Esophagus (tissue), 2 donors: Measurements from ENCODE around the gene FOXJ1. TPM values are rescaled to one million over a fixed set of nuclear protein-coding genes. Genes with fewer than 3 reads are reported as not detected.

ENCODE experiments used
- H3K27ac ChIP-seq, 2 donors: one replicate each; pipeline ENCODE4 v1.5.1; 2013; ENCODE audit warnings: low read depth in 2 of 2, mild to moderate bottlenecking in 2 of 2, inconsistent platforms in 1 of 2, low read length in 1 of 2, moderate library complexity in 1 of 2
- H3K27me3 ChIP-seq, 2 donors: one replicate each; pipeline ENCODE4 v1.6.1; 2013; ENCODE audit warnings: low read length in 2 of 2, control low read depth in 1 of 2, mild to moderate bottlenecking in 1 of 2; ENCODE audit not compliant: insufficient read depth in 2 of 2, control insufficient read depth in 1 of 2
- H3K36me3 ChIP-seq, 2 donors: one replicate each; pipeline ENCODE4 v1.6.1; 2013; ENCODE audit warnings: low read length in 1 of 2; ENCODE audit not compliant: control insufficient read depth in 2 of 2, insufficient read depth in 2 of 2
- H3K4me1 ChIP-seq, 2 donors: one replicate each; pipeline ENCODE4 v1.6.1; 2013; ENCODE audit warnings: low read length in 1 of 2; ENCODE audit not compliant: control insufficient read depth in 2 of 2, insufficient read depth in 2 of 2
- H3K4me3 ChIP-seq, 2 donors: one replicate each; pipeline ENCODE4 v1.5.1; 2013; ENCODE audit warnings: low read length in 2 of 2, mild to moderate bottlenecking in 2 of 2, low read depth in 1 of 2, moderate library complexity in 1 of 2
- H3K9me3 ChIP-seq, 2 donors: one replicate each; pipeline ENCODE4 v1.6.1; 2013; ENCODE audit warnings: mild to moderate bottlenecking in 2 of 2, low read depth in 1 of 2, low read length in 1 of 2, moderate library complexity in 1 of 2; ENCODE audit not compliant: control insufficient read depth in 2 of 2, insufficient read depth in 1 of 2
- WGBS, 2 donors: extraction: QIAGEN DNeasy Blood & Tissue Kit; methylation state at CpG; one replicate each; pipeline ENCODE4 v1.1.7; 2013; 5-methylcytosine and 5-hydroxymethylcytosine counted together
- polyA plus RNA-seq, 2 donors: library from polyadenylated mRNA; stranded (reverse); fragments of 200-250 nt; gene quantifications; one replicate each; pipeline ENCODE4 v1.2.3, GENCODE V29; 2013
- donor health status: healthy with polysubstance abuse.
- donor health status: Bipolar disorder and iron deficiency.

FOXJ1 gene
- polyA plus RNA-seq, 2 donors, result 0.33 to 0.56 TPM

DNA sequence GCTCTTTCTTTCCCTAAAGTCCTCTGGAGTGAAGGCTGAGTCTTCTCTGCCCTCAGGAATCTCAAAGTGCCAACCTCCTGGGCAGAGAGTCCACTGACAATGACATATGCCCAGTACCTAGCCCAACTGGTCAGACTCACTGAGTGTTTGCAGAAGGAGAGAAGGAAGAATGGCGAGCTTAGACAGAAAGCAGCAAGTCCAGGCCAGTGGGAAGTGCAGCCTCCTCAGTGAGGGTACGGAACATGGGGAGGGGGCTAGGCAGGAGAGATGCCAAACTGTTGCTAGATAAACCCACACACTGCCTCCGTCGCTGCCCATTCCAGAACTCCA lies 38.1 kb downstream of the FOXJ1 start:
- Histone ChIP-seq H3K4me1 (peaks cover 6 to 13% of the 10 kb centered on the region in 2 donors), H3K27ac (peak overlapping the region; percentile 79 to 92), H3K4me3 (peak overlapping the region; percentile 70 to 83), H3K9me3 (no peaks in the 10 kb centered on the region), H3K27me3 (no peaks in the 10 kb centered on the region), H3K36me3 (peaks cover 5 to 12% of the 10 kb centered on the region in 2 donors)
- 0 to 5% methylated on average over 4 of the region's 4 CpGs for WGBS, 2 donors

DNA sequence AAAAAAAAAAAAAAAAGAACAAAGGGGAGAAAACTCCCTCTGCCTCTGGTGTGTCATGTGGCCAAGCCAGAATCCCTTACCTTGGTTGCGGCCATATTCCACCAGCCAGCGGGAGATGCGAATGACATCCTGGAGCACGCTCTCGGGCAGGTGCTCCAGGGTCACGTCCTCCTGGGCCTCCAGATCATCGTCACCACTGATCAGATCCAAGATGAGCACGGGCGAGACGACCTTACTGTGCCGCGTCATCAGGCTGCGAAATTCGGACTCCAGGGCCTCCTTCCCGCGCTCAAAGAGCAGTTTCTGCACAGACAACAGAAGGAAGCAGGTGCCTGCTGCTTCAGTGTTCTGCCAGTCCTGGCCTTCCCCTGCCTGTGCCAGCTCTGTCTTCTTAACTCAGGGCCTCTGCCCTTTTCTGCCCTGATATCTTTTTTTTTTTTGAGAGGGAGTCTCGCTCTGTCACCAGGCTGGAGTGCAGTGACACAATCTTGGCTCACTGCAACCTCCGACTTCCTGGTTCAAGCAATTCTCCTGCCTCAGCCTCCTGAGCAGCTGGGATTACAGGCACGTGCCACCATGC lies 43.2 kb downstream of the FOXJ1 start:
- Histone ChIP-seq H3K36me3 (peaks cover 17 to 39% of the 10 kb centered on the region in 2 donors), H3K27ac (no peak overlapping the region), H3K9me3 (no peaks in the 10 kb centered on the region), H3K4me1 (peaks cover 3 to 5% of the 10 kb centered on the region in 2 donors), H3K4me3 (no peak overlapping the region), H3K27me3 (no peaks in the 10 kb centered on the region)
- WGBS, 2 donors, result 91 to 96% methylated on average over 19 of the region's 19 CpGs

DNA sequence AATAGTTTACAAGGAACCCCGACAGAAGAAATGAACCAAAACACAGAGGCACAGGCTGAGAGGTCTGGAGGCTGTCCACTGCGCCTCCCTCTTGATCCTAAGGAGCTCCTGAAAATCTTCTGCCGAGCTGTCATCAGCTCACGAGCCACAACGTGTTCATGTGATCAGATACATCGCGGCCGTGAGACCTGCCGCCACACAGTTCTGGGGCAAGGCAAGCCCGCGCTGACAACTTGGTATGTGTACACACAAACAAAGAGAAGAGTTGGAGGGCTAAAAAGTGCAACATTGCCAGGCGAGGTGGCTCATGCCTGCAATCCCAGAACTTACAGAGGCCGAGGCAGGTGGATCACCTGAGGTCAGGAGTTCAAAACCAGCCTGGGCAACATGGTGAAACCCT lies 45.1 kb downstream of the FOXJ1 start:
- H3K4me1 ChIP-seq, result no peaks in the 10 kb centered on the region
- H3K27ac ChIP-seq, result no peak overlapping the region
- H3K4me3 ChIP-seq, result no peak overlapping the region
- no peaks in the 10 kb centered on the region for H3K27me3 ChIP-seq
- peaks cover 16 to 43% of the 10 kb centered on the region in 2 donors for H3K36me3 ChIP-seq
- 87 to 92% methylated on average over 13 of the region's 13 CpGs for WGBS, 2 donors
- H3K9me3 ChIP-seq, result no peaks in the 10 kb centered on the region

DNA sequence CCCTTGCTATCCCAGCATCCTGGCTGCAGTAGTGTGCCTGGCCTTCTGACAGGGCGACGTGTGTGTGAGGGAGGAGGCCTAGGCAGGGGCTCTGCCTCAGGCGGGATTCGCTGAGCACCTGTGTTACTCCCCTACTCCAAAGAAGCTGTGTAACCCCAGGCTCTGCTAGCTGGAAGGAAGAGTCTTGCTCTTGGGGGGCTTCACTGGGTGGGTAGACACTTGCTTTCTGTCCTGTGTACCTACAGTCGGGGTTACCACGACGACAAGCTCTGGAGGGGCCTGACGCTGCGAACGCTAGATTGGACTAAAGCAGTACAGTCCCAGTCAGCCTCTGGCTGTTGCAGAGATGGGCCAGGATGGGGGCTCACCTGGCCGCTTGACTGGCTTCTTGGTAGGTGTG lies 47.0 kb downstream of the FOXJ1 start:
- Histone ChIP-seq H3K4me3 (no peak overlapping the region), H3K27ac (no peak overlapping the region), H3K27me3 (no peaks in the 10 kb centered on the region), H3K36me3 (peaks cover 22 to 54% of the 10 kb centered on the region in 2 donors), H3K9me3 (no peaks in the 10 kb centered on the region), H3K4me1 (no peaks in the 10 kb centered on the region)
- WGBS, 2 donors, result 89 to 93% methylated on average over 11 of the region's 11 CpGs

DNA sequence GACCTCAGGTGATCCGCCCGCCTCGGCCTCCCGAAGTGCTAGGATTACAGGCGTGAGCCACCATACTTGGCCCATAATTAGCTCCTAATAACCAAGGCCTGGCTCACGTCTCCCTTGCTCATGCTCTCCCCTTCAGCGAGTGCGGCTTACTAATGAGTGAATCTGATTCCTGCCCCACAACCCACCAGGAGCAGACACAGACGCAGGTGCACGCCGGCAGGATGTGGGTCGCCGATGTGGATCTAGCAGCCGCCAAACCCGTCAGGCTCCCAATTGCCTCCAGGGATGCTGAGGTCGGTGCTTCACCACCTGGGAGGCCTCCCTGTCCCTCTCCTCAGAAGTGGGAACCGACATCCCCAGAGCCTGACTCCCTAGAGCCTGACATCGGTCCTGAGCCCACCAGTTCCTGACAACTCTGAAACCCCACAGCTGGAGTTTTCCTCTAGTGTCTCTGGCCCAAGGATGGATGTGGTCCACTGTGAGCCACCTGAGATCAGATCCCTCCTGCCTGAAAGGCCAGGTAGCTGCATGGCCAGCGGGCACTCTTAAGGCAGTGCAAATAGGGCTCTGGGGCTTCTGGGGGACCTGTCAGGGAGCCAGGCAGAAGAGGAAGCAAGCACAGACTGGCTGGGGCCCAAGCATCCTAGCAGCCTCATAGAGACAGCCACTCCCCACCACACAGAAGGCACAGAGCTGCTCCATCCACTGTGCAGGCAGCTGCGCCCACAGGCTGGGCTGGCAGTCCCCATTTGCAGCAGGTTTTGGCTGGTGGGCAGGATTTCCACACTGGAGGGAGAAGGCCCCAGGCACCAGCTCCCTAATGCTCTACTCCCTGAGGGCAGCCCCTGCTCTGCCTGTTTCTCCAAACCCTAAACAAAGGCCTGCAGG lies 48.3 kb downstream of the FOXJ1 start:
- Histone ChIP-seq H3K9me3 (no peaks in the 10 kb centered on the region), H3K27ac (no peak overlapping the region), H3K4me1 (no peaks in the 10 kb centered on the region), H3K27me3 (no peaks in the 10 kb centered on the region), H3K4me3 (no peak overlapping the region), H3K36me3 (peaks cover 29 to 64% of the 10 kb centered on the region in 2 donors)
- 94 to 95% methylated on average over 20 of the region's 20 CpGs for whole genome bisulfite sequencing, 2 donors

DNA sequence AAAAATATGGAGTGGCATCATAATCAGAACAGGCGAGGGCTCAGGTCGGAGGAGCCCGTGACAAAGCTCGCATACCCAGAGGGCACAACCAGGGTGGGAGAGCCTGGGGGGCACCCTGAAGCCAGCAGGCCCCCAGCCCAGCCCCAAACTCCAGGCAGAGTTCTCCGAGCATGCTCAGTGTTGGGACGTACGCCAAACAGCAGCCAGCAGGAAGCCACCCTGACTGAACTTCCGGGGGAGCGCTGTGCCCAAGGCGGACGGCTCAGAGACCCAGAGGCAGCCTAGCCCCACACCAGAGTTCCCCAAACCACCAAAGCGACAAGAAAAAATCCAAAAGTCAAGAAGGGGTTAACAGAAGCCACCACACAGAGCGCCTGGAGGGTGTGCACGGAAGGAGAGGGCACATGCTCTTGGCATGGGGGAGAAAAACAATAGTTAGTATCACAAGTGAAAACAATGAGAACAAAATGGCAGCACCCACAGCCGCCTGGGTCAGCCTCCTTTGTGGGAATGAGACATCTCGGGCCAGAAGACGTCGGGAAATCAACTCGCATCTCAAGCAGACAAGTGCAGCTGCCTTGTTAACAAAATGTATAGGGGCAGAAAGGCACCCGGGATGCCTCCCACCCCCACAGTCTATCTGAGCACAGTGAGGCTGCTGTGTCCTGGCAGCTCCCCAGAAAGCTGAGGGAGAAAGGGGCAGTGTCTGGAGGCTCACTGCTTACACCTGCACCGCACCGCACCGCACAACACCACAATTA lies 49.3 kb downstream of the FOXJ1 start:
- Histone ChIP-seq H3K9me3 (no peaks in the 10 kb centered on the region), H3K36me3 (peaks cover 32 to 71% of the 10 kb centered on the region in 2 donors), H3K4me3 (no peak overlapping the region), H3K27me3 (no peaks in the 10 kb centered on the region), H3K27ac (no peak overlapping the region), H3K4me1 (no peaks in the 10 kb centered on the region)
- whole genome bisulfite sequencing, 2 donors, result 76 to 82% methylated on average over 23 of the region's 23 CpGs

DNA sequence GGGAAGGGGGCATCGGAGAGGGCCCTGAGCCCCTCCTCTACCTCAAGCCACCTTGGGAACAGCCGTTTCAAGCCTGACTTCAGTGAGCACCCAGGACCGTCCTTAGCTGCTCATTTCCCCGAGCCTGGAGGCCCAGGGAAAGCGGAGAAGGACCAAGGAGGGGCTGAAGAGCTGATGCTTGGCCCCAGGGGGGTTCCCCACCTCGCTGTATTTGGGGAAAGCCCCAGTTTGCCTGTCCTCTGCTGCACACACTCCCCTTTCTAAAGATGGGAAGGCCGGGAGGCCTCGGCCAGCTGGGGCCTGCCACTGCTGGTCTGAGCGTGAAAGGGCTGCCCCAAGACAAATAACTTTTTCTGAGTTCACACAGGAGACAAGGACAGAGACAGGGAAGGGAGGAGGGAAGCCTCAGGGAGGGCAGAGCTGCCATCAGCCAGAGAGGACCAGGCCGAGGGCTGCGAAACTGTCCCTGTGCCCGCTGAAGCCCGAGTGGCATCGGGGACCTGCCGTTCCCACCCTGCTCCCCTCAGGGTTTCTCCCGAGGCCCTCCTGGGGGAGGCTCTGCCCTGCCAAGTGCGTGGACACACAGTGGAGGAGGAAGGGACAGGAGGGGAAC lies 50.4 kb downstream of the FOXJ1 start:
- no peaks in the 10 kb centered on the region for H3K9me3 ChIP-seq
- H3K27ac ChIP-seq, result no peak overlapping the region
- no peak overlapping the region for H3K4me3 ChIP-seq
- no peaks in the 10 kb centered on the region for H3K4me1 ChIP-seq
- WGBS, 2 donors, result 62 to 63% methylated on average over 17 of the region's 17 CpGs
- H3K36me3 ChIP-seq, result peaks cover 40 to 75% of the 10 kb centered on the region in 2 donors
- H3K27me3 ChIP-seq, result no peaks in the 10 kb centered on the region

DNA sequence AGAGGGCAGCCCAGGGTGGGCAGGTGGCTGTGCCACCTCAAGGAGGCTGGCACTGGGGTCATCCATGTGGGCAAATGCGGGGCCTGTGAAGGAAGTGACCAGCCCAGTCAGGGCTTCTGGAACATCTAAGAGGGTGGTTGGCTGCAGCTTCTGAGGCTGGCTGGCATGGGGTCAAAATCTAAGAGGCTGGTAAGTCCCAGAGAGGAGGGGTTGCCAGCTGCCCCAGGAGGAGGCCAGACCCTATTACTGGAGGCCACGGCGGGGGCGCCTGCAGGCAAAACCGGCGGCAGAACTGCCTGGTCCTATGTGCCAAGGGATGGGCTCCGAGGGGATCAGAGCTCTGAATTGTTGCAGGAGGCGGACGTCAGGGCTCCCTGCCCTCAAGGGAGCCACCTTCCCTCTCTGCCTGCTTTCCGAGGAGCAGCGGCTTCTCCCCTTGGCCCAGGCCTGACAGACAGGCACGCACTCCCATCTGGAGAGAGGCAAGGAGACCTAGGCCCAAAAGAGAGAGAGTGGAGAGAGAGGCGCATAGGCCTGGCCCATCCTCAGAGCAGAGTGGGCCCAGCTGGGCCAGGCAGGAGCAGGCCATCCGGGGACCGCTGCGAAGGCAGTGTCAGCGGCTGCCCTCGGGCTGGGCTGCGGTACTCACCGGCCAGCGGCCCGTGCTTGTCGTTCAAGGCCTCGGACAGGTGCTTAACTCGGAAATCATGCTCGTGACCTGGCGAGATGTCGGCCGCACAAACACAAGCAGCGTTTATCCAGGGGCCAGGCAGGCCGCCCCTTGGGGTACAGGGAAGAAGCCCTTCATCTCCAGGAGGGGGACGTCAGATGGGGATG lies 51.1 kb downstream of the FOXJ1 start:
- Histone ChIP-seq H3K9me3 (no peaks in the 10 kb centered on the region), H3K27ac (no peak overlapping the region), H3K4me1 (peaks cover 0 to 4% of the 10 kb centered on the region in 2 donors), H3K4me3 (no peak overlapping the region), H3K36me3 (peaks cover 46 to 81% of the 10 kb centered on the region in 2 donors), H3K27me3 (no peaks in the 10 kb centered on the region)
- 88 to 91% methylated on average over 32 of the region's 32 CpGs for WGBS, 2 donors
